NCI-H2029 (cell line): ENCODE results near the gene RILPL2.
"Not testable (repeated sequence)": the region's sequence is repeated elsewhere in the genome, so short reads cannot be mapped to it uniquely, and the experiment has no call there.

ENCODE experiments used
- DNase-seq: peaks from one replicate; lab custom pipeline; 2025; lab: John Stamatoyannopoulos, UW

Gene RILPL2

GRCh38 chr12:123382684-123383083 lies 53.8 kb downstream of the RILPL2 start:
- DNase-seq: no peak

DNA sequence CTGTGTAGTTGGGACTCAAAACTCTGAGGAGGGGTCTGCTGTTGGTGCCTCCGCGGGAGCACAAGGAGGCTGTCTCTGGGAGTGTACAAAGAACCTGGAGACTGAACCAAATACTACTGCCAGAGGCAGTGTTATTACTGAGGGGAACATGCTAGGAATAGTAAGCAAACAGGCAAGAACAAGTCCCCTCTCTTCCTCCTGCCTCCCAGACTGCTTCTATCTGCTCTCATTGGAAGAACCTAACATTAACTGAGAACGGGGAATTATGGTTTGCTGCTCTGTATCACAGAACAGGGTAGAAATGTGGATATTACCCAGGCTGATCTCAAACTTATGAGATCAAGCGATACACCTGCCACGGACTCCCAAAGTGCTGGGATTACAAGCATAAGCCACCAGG lies 57.1 kb downstream of the RILPL2 start:
- no peak for DNase-seq

DNA sequence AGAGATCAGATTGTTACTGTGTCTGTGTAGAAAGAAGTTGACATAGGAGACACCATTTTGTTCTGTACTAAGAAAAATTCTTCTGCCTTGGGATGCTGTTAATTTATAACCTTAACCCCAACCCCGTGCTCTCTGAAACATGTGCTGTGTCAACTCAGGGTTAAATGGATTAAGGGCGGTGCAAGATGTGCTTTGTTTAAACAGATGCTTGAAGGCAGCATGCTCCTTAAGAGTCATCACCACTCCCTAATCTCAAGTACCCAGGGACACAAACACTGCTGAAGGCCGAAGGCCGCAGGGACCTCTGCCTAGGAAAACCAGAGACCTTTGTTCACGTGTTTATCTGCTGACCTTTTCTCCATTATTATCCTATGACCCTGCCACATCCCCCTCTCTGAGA lies 64.1 kb downstream of the RILPL2 start:
- DNase-seq: not testable (repeated sequence)

DNA sequence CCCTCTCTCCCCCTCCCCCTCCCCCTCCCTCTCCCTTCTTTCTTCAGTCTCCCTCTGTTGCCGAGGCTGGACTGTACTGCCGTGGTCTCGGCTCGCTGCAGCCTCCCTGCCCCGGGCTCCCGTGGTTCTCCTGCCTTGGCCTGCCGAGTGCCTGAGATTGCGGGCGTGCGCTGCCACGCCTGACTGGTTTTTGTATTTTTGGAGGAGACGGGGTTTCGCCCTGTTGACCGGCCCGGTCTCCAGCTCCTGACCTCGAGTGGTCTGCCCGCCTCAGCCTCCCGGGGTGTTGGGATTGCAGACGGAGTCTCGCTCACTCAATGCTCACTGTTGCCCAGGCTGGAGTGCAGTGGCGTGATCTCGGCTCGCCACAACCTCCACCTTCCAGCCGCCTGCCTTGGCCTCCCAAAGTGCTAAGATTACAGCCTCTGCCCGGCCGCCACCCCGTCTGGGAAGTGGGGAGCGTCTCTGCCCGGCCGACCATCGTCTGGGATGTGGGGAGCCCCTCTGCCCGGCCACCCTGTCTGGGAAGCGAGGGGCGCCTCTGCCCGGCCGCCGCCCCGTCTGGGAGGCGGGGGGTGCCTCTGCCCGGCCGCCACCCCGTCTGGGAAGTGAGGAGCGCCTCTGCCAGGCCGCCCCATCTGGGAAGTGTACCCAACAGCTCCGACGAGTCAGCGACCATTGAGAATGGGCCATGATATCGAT lies 64.7 kb downstream of the RILPL2 start:
- not testable (repeated sequence) for DNase-seq

GRCh38 chr12:123369229-123369628 lies 67.3 kb downstream of the RILPL2 start:
- DNase-seq: no peak

DNA sequence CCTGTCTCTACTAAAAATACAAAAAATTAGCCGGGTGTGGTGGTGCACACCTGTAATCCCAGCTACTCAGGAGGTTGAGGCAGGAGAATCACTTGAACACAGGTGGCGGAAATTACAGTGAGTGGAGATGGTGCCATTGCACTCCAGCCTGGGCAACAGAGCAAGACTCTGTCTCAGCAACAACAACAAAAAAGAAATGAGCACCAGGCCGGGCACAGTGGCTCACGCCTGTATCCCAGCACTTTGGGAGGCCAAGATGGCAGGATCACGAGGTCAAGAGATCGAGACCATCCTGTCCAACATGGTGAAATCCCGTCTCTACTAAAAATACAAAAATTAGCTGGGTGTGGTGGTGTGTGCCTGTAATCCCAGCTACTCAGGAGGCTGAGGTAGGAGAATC lies 68.1 kb downstream of the RILPL2 start:
- not testable (repeated sequence) for DNase-seq

GRCh38 chr12:123367511-123367910 lies 69.0 kb downstream of the RILPL2 start:
- DNase-seq: no peak
